Activated CD8-positive, alpha-beta memory T cell treated with anti-CD3 and anti-CD28 coated beads for 36 hours (primary cell): ENCODE measurements around the gene AKR1D1. TPM values are rescaled to one million over a fixed set of nuclear protein-coding genes. Genes with fewer than 3 reads are reported as not detected.
"Not testable (repeated sequence)": the region's sequence is repeated elsewhere in the genome, so short reads cannot be mapped to it uniquely, and the experiment has no call there.

ENCODE experiments used
- CTCF ChIA-PET: fragments of 350-600 bp; sonication (Branson Sonifier 250); formaldehyde crosslinking; loops from one replicate; lab custom pipeline; 2021; ENCODE audit warnings: antibody characterized with exemption; lab: Charles Lee
- POLR2A ChIA-PET: fragments of 350-600 bp; sonication (Branson Sonifier 250); formaldehyde crosslinking; loops from one replicate; lab custom pipeline; 2021; ENCODE audit warnings: antibody characterized with exemption; lab: Charles Lee
- total RNA-seq, 2 experiments: library from RNA; stranded (reverse); gene quantifications; one replicate each; pipeline ENCODE4 v1.2.3, GENCODE V29; 2021

AKR1D1 gene
- total RNA-seq, 2 experiments from 2014 or later, result not detected

DNA sequence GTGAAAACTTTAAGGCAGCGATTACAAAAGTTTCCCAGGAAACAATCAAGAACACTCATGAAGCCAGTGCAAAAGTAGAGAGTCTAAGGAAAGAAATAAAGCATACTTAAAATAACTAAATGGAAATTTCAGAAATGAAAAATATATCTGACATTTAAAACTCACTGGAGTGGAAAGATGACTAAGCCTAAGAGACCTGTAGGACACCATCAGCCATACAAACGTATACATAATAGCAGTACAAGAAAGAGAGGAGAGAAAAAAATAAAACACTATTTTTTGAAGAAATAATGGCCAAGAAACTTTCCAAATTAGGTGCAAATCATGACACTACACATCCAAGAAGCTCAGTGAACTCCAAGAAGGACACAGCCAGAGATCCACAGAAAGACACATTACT, 5.4 kb upstream of the AKR1D1 start:
- ChIA-PET POLR2A (no interaction called here), CTCF (no interaction called here)

DNA sequence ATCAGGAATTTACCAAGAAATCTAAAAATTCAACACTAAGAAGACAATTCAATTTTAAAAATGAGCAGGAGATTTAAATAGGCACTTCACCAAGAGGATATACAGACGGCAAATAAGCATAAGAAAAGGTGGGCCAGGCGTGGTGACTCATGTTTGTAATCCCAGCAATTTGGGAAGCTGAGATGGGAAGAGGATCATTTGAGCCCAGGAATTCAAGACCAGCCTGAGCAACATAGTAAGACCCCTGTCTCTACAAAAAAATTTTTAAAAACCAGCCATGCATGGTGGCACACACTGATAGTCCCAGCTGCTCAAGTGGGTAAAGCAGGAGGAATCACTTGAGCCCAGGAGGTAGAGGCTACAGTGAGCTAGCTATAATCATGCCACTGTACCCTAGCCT, 3.5 kb upstream of the AKR1D1 start:
- ChIA-PET CTCF (no interaction called here), POLR2A (no interaction called here)

DNA sequence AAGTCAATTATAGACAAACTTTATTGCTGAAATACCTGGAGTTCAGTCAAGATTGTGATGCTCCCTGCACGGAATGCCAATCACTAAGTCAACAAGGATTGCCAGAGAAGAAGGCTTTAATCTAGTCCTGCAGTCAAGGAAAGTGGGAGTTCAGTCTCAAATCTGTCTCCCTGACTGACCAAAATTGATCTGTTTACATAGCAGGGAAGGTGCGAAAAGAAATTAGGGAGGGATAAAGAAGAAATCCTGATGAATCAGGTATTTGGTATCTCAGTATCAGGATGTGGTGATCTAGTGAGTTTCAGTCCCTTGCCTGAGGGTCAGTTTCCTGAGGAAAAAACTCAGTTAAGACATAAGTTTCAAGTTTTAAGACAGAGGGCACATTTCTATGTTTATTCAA, 2.1 kb upstream of the AKR1D1 start:
- ChIA-PET POLR2A (no interaction called here), CTCF (no interaction called here)

DNA sequence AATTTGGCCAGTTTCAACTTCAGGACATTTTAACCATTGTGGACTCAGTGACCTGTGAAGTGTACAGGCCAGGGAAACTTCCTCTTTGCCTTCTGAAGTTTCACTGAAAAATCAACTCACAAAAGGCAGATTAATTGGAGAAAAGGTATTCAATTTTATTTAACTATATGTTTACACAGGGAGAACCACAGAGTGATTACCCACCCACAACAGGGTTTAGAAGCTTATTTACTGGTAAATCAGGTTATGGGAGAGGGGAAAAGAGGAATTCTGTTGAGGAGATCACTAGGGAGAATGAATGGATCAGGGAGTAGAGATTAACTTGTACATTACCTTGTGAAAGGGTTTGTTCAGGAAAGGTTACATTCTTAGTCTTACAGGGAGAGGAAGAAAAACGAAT, 1.7 kb upstream of the AKR1D1 start:
- ChIA-PET CTCF (no interaction called here), POLR2A (no interaction called here)

DNA sequence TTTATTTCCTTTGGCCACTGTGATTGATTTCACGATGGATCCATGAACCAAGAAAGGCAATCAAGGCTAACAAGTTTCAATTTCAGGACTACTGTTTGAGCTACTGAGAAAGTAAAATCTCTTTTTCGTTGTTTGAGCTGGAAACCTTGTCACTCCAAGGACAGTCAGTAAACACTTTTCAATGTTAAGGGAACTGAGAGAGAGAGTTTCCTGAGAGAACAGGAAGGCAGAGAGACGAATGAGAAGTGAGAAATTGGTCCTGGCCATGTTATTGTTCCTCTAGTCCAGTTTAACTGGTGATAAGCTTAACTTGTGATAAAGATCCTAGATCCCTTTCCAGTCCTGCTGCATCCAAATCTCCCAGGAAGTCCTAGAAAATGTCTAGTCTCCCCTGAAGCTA, 909 bp upstream of the AKR1D1 start:
- ChIA-PET POLR2A (no interaction called here), CTCF (no interaction called here)

DNA sequence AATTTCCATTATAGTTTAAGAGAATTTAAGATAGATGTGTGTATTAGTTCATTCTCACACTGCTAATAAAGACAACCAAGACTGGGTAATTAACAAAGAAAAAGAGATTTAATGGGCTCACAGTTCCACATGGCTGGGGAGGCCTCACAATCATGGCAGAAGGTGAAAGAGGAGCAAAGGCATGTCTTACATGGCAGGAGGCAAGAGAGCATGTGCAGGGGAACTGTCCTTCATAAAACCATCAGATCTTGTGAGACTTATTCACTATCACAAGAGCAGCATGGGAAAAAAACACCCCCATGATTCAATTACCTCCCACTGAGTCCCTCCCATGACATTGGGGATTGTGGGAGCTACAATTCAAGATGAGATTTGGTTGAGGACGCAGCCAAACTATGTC, 473 bp upstream of the AKR1D1 start:
- POLR2A ChIA-PET, result not testable (repeated sequence)

DNA sequence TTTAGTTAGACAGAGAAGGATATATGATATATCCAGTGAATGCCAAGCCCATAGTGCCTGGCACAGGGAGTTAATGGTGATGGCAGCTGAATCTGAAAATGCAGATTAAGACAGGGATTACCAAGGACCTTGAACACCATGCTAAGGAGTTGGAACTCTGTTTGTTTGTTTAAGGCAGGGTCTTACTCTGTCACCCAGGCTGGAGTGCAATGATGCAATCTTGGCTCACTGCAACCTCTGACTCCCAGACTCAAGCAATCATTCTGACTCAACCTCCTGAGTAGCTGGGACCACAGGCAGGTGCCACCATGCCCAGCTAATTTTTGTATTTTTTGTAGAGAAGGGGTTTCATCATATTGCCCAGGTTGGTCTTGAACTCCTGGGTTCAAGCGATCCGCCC, 1.6 kb downstream of the AKR1D1 start:
- ChIA-PET POLR2A (no interaction called here), CTCF (no interaction called here)

More for the DNA sequence above, 473 bp upstream of the AKR1D1 start:
- CTCF ChIA-PET, result not testable (repeated sequence)

DNA sequence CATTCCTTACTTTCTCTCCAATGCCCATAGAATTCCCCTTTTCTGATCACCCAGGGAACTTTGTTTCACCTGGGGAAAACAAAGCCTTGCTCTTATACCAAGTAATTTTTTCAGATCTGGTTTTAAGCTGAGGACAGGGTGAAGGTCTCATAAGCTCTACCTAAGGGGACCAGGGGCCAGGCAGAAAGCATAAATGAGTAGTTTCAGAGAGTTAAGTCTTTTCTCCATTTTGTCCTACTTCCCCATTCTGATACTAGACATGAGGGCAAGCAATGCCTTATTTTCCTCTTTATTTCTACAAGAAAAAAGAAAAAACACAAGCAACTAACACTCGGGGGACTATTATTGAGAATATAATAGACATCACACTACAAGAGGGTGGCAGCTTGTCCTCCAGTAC, 2.9 kb downstream of the AKR1D1 start:
- ChIA-PET CTCF (no interaction called here), POLR2A (no interaction called here)

DNA sequence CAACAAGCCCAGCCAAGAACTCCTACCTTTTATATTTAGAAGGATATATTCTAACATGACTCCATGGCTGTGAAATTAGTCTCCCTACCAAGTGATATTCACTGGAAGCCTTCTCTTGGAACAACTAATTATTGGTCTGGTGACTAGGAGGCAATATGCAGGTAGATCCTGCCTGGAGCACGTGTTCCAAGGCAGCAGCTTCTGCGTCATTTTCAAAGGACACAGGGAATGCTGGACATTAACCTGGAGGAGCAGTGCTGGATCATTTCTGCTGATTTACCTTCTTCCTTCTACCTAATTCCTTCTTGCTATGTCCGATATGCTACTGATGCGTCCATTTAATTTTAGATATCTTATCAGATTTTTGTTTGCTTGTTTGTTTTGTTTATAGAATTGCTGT, 5.6 kb downstream of the AKR1D1 start:
- POLR2A ChIA-PET, result no interaction called here
- CTCF ChIA-PET, result no interaction called here

DNA sequence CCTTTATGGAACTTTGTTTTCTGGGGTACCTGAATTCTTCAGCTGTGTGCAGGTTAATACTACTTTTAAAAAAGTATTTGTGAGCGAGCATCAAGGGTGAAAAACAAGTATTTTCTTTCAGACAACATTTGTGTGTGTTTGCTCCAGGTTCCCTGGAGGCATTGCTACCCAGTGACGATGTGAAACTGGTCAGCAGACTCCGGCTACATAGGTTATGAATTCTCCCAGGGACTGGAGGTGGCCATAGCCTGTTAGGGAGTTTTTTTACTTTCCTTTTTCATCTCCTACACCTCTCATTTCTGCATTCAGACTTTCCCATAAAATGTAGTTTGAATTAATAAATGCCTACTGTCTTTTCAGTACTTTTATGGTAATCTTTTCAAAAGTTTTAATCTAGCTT, 7.6 kb downstream of the AKR1D1 start:
- CTCF ChIA-PET, result no interaction called here

DNA sequence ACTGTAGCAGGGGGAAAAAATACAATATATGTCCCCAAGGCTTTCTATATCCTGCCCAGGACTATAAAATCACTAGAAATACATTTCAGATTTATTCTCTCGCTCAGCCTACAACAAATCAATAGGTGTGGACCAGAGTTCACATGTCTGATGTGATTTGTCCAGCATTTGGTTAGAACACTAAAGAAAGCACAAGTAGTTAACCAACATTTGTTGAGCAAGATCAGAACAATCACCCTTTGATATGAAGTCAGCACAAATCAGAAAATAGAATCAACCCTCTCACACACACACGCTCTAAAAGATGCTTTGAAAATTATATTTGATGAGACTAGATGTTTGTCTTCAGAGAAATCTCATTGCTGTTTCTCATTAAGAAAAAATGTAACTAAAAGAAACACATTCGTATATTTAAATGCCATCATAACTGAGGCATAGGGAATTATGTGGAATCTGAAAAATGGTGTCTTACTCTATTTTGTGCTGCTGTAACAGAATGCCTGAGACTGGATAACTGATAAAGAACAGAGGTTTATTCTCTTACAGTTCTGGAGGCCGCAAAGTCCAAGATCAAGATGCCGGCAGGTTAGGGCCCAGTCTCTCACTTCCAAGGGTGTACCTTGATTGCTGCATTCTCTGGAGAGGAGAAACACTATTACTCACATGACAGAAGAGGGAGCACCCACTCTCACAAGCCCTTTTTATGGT, 10.5 kb downstream of the AKR1D1 start:
- ChIA-PET POLR2A (no interaction called here), CTCF (no interaction called here)

More for the DNA sequence above, 7.6 kb downstream of the AKR1D1 start:
- POLR2A ChIA-PET, result no interaction called here

DNA sequence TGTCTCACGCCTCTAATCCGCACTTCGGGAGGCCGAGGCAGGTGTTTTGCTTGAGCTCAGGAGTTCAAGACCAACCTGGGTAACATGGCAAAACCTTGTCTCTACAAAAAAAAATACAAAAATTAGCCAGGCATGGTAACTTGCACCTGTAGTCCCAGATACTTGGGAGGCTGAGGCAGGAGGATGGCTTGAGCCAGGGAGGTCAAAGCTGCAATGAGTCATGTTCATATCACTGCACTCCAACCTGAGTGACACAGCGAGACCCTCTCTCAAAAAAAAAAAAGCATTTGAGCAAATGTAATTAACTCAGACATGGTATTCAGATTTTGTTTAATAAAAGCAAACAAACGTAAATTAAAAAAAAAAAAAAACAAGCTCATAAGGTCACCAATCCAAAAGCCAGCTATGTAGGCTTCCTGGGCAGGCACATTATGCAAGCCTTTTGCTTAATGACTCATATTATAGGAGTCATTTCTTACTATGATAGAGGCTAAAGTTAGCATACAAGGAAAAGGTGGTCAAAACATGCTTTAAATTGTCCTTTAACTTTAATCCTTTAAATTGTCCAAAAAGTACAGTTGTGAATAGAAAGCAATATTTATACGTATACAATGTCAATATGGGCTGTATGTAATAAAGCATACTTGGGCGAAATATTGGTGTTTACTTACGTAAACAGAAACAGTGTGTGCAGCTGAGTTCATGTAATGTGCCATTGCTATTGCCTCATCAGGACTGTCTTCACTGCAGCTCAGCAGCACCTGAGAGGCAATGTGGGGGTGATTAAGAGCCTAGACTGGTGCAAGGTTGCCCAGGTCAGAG, 13.0 kb downstream of the AKR1D1 start:
- POLR2A ChIA-PET, result interaction anchor here (0.6 kb wide), 1 partner anchor 1509 kb away, joined by 5 read pairs; no protein-coding TSS in a partner anchor
- CTCF ChIA-PET, result no interaction called here

DNA sequence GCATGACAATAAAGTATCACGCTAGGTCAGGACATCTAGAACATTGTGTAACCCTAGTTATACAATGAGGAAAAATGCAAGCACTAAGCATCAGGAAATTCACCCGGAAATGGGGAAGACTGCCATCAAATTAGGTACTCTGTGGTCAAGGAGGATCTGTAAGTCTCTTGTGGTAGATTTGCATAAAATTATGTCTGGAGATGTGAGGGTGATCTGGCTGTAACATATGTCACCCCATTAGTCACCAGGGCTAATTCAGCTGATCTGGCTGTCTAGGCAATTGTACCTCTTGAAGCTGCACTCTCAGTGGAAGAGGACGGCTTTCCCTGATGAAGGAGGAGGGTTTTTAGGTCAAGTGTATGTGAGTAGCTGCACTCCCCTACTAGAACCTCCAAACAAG, 14.8 kb downstream of the AKR1D1 start:
- POLR2A ChIA-PET, result no interaction called here

DNA sequence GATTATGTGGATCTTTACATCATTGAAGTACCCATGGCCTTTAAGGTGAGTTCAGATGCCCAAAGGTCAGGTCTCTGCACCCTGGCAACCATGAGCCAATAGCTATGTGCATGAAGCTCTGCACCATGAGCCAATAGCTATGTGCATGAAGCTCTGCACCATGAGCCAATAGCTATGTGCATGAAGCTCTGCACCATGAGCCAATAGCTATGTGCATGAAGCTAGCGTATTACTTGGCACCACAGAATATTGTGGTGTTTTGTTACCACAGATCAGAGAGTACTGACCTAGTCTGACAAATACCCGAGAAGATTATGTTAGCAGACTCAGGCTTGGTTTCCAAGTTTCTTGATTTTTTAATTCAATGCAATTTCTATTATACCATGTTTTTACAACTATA, 15.6 kb downstream of the AKR1D1 start:
- POLR2A ChIA-PET, result not testable (repeated sequence)
- CTCF ChIA-PET, result interaction anchor here (1.0 kb wide), 1 partner anchor 19 kb away, joined by 3 read pairs; no protein-coding TSS in a partner anchor

More for the DNA sequence above, 14.8 kb downstream of the AKR1D1 start:
- CTCF ChIA-PET, result no interaction called here

DNA sequence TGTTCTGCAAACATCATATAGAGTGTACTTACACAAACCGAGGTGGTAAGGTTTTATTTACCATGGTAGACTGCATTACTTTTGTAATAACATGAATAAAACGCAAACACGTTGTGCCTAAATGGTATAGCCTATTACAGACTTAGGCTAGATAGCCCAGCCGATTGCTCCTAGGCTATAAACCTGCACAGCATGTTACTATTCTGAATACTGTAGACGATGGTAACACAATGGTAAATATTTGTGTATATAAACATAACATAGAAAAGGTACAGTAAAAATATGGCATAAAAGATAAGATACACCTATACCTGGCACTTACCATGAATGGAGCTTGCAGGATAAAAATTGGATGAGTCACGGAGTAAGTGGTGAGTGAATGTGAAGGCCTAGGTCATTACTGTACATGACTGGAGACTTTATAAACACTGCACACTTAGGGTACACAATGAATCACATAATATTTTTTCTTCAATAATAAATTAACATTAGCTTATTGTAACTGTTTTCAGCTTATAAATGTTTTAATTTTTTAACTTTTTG, 16.3 kb downstream of the AKR1D1 start:
- ChIA-PET POLR2A (no interaction called here), CTCF (interaction anchor here (0.7 to 1.0 kb wide), 2 partner anchors 19 to 463 kb away, joined by 3 read pairs; no protein-coding TSS in a partner anchor)

DNA sequence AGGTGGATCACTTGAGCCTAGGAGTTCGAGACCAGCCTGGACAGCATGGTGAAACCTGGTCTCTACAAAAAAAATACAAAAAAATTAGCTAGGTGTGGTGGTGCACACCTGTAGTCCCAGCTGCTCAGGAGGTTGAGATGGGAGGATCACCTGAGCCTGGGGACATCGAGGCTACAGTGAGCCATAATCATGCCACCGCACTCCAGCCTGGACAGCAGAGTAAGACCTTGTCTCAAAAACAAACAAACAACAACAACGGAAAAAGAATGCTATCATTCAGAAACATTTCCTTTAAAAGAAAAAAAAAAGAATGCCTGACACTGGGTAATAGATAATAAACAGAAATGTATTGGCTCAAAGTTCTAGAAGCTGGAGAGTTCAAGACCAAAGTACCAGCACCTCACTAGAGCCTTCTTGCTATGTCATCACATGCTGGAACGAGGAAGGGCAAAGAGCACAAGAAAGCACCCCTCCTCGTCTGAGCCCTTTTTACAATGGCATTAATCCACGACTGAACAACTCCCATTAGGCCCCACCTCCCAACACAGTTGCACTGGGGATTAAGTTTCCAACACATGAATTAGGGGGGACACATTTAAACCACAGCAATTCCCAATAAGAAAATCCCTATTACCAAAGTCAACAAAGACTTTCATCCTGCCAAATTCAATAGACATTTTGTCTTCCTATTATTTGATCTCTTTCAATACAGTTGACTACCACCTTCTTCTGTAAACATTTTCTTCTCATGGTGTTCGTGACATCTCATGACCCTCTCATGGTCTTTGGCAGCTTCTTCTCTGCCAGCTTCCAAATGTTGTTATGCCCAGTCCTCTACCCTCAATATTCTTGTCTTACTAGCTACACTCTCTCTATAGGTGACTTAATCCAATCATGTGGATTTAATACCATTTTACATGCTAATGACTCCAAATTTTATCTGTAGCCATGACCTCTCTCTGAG, 20.0 kb downstream of the AKR1D1 start:
- POLR2A ChIA-PET, result no interaction called here
- CTCF ChIA-PET, result no interaction called here

DNA sequence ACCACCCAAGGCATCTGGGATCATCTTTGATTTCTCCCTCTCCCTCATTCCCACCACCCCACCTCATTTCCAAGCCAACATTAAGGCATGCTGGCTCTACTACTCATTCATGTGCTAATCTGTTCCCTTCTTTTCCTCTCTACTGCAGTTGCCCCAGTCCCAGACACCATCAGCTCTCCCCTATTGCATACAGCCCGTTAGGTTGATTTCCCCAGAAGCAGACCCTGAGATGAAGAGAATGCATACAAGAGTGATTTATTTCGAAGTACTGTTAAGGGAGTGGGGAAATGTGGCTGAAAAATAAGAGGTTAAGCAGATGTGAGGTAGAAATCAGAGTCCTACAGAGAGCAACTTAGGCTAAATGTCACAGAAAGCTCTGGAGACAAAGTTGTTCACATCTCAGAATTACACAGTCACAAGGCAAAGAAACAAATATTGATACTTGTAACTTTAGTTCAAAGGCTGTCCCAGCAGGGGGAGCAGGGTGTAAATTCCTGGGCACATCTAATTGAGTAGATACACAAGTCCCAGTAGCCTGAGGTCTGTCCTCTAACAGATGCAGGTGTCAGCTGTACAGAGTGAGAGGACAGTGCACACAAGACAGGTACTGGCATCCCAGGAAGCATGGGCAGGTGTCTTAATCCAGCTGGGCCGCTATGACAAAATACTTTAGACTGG, 20.9 kb downstream of the AKR1D1 start:
- ChIA-PET POLR2A (no interaction called here), CTCF (no interaction called here)

DNA sequence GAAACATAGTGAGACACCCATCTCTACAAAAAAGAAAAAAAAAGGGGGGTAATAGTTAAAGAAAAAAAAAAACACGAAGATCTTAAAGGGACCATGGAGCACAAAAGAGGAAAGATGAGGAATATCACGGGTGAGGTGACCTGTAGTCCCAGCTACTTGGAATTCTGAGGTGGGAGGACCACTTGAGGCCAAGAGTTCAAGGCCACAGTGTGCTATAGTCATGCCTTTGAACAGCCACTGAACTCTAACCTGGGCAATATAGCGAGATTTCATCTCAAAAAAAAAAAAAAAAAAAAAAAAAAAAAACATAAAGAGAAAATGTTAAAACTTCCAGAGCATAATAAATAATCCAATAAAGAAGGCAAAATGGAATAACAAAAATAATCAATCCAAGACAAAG, 23.6 kb downstream of the AKR1D1 start:
- CTCF ChIA-PET, result interaction anchor here (0.7 kb wide), 1 partner anchor 46 kb away, joined by 4 read pairs; no protein-coding TSS in a partner anchor
- POLR2A ChIA-PET, result no interaction called here

DNA sequence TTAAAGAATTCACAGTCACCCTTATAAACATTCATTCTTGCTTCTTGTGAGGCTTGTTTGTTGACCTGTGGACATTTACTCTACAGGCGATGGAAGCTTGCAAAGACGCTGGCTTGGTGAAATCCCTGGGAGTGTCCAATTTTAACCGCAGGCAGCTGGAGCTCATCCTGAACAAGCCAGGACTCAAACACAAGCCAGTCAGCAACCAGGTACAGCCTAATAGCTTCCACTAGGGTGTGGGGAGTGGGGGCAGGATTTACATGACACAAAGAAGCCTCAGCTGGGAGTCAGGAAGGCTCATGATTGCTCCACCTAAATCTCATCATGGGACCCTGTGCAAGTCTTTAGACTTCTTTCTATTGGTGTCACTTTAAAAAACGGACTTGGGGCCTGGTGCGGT, 29.0 kb downstream of the AKR1D1 start:
- CTCF ChIA-PET, result no interaction called here
- POLR2A ChIA-PET, result no interaction called here
